ENCODE results near the gene SLX9. TPM values are rescaled to one million over a fixed set of nuclear protein-coding genes. Genes with fewer than 3 reads are reported as not detected.

Gene SLX9
- total RNA-seq, 1 donor from 2014 or later: 24.0 TPM

GRCh38 chr21:44918107-44918470 is 21.7 kb upstream of the SLX9 start:
- no peak overlapping the region for H3K4me3 Mint-ChIP-seq (ENCODE audit: unreplicated experiment)
- TF ChIP-seq CTCF (IDR thresholded peaks at IDR 0.05): no peak
- H3K9me3 Mint-ChIP-seq (ENCODE audit: low read depth): no peaks in the 10 kb centered on the region
- H3K36me3 Mint-ChIP-seq (ENCODE audit: low read depth): peaks cover 4% of the 10 kb centered on the region
- no peak overlapping the region for H3K27ac Mint-ChIP-seq (ENCODE audit: unreplicated experiment)
- peaks cover 64% of the 10 kb centered on the region for H3K27me3 Mint-ChIP-seq (ENCODE audit: low read depth)
- peaks cover 6% of the 10 kb centered on the region for H3K4me1 Mint-ChIP-seq (ENCODE audit: low read depth)
- DNase-seq (ENCODE audit: low spot score): no peak

DNA sequence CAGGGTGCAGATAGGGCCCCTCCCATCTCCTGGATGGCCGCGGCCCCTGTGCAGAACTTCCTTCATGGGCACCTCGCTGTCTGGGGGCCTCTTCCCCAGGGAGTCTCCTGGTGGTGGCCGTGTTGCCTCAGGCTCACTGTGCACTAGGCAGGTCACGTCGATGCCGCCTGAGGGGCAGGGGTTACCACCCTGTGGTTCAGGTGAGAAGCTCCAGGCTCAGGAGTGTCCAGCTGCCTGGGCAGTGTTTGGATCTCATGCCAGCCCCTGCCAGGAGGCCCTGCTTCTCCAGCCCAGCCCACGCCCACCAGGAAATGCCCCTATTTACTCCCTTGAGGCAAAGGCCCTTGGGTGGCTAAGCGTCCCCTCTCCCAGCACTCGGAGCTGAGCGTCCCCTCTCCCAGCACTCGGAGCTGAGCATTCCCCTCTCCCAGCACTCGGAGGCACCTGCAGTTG is 21.2 kb upstream of the SLX9 start:
- Mint-ChIP-seq H3K27me3 (ENCODE audit: low read depth) (peaks cover 68% of the 10 kb centered on the region), H3K4me3 (ENCODE audit: unreplicated experiment) (no peak overlapping the region), H3K4me1 (ENCODE audit: low read depth) (peaks cover 6% of the 10 kb centered on the region), H3K27ac (ENCODE audit: unreplicated experiment) (no peak overlapping the region), H3K9me3 (ENCODE audit: low read depth) (no peaks in the 10 kb centered on the region), H3K36me3 (ENCODE audit: low read depth) (peaks cover 4% of the 10 kb centered on the region)
- DNase-seq (ENCODE audit: low spot score): no peak
- TF ChIP-seq CTCF (IDR thresholded peaks at IDR 0.05): no peak

DNA sequence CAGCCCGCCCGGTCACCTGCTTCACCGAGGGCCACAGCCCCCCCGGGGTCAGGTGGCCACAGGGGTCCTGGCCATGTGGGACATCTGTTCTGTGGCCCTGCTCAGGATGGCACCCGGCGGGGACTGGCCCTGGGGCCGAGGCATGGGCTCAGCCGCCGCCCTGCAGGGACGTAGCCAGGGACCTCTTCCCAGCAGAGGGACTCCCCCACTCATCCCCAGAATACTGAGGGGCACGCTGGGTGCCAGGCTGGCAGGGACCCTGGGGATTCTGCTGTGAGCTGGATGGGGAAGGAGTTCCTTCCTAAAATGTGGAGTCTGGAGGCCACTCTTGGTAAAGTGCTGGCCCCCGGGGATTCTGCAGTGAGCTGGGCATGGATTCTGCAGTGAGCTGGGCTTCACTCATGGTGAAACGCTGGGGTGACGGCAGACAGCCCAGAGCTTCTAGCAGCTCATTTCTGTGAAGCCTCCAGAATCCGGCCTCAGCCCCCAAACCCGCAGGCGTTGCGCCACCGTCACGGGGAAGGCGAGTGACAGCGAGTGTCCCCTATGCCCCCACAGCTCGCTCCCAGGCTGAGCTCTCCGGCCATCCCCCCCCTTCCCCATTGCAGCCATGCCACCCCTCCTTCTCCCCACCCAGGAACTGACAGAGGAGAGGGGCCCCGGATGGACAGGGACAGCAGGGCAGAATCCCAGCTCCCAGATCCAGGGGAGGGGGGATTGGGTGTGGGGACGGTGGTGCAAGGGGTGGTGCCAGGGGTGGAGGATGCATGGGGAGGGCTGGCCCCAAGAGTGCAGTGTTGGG is 20.5 kb upstream of the SLX9 start:
- no peak overlapping the region for H3K4me3 Mint-ChIP-seq (ENCODE audit: unreplicated experiment)
- H3K27me3 Mint-ChIP-seq (ENCODE audit: low read depth): peaks cover 75% of the 10 kb centered on the region

GRCh38 chr21:44919913-44920693 is 19.7 kb upstream of the SLX9 start:
- H3K9me3 Mint-ChIP-seq (ENCODE audit: low read depth): no peaks in the 10 kb centered on the region
- no peak overlapping the region for H3K27ac Mint-ChIP-seq (ENCODE audit: unreplicated experiment)
- peaks cover 4% of the 10 kb centered on the region for H3K36me3 Mint-ChIP-seq (ENCODE audit: low read depth)
- H3K4me3 Mint-ChIP-seq (ENCODE audit: unreplicated experiment): no peak overlapping the region
- TF ChIP-seq CTCF (IDR thresholded peaks at IDR 0.05): no peak
- H3K4me1 Mint-ChIP-seq (ENCODE audit: low read depth): peaks cover 5% of the 10 kb centered on the region
- DNase-seq (ENCODE audit: low spot score): no peak
- peaks cover 76% of the 10 kb centered on the region for H3K27me3 Mint-ChIP-seq (ENCODE audit: low read depth)

More for the DNA sequence above, 20.5 kb upstream of the SLX9 start:
- H3K9me3 Mint-ChIP-seq (ENCODE audit: low read depth): no peaks in the 10 kb centered on the region
- no peak for TF ChIP-seq CTCF (IDR thresholded peaks at IDR 0.05)
- H3K4me1 Mint-ChIP-seq (ENCODE audit: low read depth): peaks cover 5% of the 10 kb centered on the region
- H3K27ac Mint-ChIP-seq (ENCODE audit: unreplicated experiment): no peak overlapping the region
- H3K36me3 Mint-ChIP-seq (ENCODE audit: low read depth): peaks cover 4% of the 10 kb centered on the region
- DNase-seq (ENCODE audit: low spot score): no peak
